Activated B cell treated with CpG ODN at 0.5 μM for 24 hours (primary cell): ENCODE measurements around the gene SEPTIN1. TPM values are rescaled to one million over a fixed set of nuclear protein-coding genes. Genes with fewer than 3 reads are reported as not detected.

Source experiments
- ATAC-seq: fragments of 200-7000 bp; cut with Tn5 transposase; one replicate; pipeline ENCODE4 v1.10.0; 2021; ENCODE audit warnings: low read depth, mild to moderate bottlenecking, moderate library complexity
- CTCF ChIA-PET: fragments of 350-600 bp; sonication (Branson Sonifier 250); formaldehyde crosslinking; loops from one replicate; lab custom pipeline; 2021; ENCODE audit warnings: antibody characterized with exemption; lab: Charles Lee
- POLR2A ChIA-PET: fragments of 350-600 bp; sonication (Branson Sonifier 250); formaldehyde crosslinking; loops from one replicate; lab custom pipeline; 2021; ENCODE audit warnings: antibody characterized with exemption; lab: Charles Lee
- DNase-seq: peaks from one replicate; pipeline ENCODE4 v3.0.0; 2022
- H3K27ac Mint-ChIP-seq: one replicate; pipeline ENCODE4 v1.8.0; 2020; ENCODE audit warnings: mixed read lengths
- H3K27me3 Mint-ChIP-seq: one replicate; pipeline ENCODE4 v1.8.0; 2021; ENCODE audit warnings: mixed read lengths
- H3K36me3 Mint-ChIP-seq: one replicate; pipeline ENCODE4 v1.8.0; 2021; ENCODE audit warnings: low read depth, mixed read lengths
- H3K4me1 Mint-ChIP-seq: one replicate; pipeline ENCODE4 v1.8.0; 2021; ENCODE audit warnings: mixed read lengths
- H3K4me3 Mint-ChIP-seq: one replicate; pipeline ENCODE4 v1.8.0; 2020; ENCODE audit warnings: mild to moderate bottlenecking, mixed read lengths
- H3K9me3 Mint-ChIP-seq: one replicate; pipeline ENCODE4 v1.8.0; 2020; ENCODE audit warnings: mixed read lengths
- intact Hi-C: fragments of 100-400 bp; cut with micrococcal nuclease; formaldehyde crosslinking; loops from one replicate; pipeline ENCODE4 v1.15.1; 2024
- total RNA-seq: library from RNA; stranded (reverse); gene quantifications from 2 replicates; pipeline ENCODE4 v1.2.3, GENCODE V29; 2022
- TF ChIP-seq, protein P1 (sequence below): fragments of 200-600 bp; IDR thresholded peaks from one replicate; pipeline ENCODE4 v1.8.0; 2022; ENCODE audit warnings: antibody characterized with exemption, mild to moderate bottlenecking

SEPTIN1 gene
- total RNA-seq, 1 donor from 2014 or later, result 192 TPM

- peaks cover 30% of the 10 kb centered on the region for H3K36me3 Mint-ChIP-seq
- CTCF ChIA-PET, result interaction anchor here (1.3 to 3.3 kb wide), 4 partner anchors 8 to 21 kb away, joined by 4 to 22 read pairs (median 12); partner anchors contain the start of gene DCTPP1
Observed at GRCh38 chr16:30416624-30417528, 34.5 kb upstream of the SEPTIN1 start.

DNA sequence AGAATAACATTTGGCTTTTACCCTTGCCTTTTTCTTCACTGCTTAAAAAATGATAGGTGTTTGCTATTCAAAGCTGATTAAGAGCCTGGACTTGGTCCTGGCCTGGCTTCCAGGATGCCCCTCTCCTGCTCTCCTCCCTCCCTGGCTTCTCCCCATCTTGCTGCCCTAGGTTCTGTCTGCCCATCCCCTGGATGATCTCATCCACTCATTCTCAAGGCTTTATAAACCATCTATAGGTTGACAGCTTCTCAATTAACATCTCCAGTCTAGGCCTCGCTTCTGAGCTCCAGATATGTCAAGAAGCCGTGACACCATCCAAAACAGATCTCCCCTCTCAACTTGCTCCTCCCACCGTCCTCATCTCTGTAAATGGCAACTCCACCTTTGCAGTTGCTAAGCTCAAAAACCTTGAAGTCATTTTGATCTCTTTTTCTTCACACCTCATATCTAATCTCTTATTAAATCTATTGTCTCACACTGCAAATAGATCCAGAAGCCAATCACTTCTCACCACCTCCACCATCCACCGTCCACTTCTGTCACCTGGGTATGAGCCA lies 33.8 kb upstream of the SEPTIN1 start:
- no peaks in the 10 kb centered on the region for H3K27me3 Mint-ChIP-seq
- H3K36me3 Mint-ChIP-seq, result peaks cover 31% of the 10 kb centered on the region
- POLR2A ChIA-PET, result interaction anchor here (0.6 to 0.9 kb wide), 3 partner anchors 10 to 1453 kb away, joined by 3 to 6 read pairs (median 6); no protein-coding TSS in a partner anchor
- ATAC-seq (no peak), DNase-seq (no peak)
- no peak overlapping the region for H3K27ac Mint-ChIP-seq
- CTCF ChIA-PET, result interaction anchor here (1.3 kb wide), 1 partner anchor 14 kb away, joined by 4 read pairs; the partner anchor contains the start of gene DCTPP1
- no peaks in the 10 kb centered on the region for H3K9me3 Mint-ChIP-seq
- TF ChIP-seq, protein P1, sequence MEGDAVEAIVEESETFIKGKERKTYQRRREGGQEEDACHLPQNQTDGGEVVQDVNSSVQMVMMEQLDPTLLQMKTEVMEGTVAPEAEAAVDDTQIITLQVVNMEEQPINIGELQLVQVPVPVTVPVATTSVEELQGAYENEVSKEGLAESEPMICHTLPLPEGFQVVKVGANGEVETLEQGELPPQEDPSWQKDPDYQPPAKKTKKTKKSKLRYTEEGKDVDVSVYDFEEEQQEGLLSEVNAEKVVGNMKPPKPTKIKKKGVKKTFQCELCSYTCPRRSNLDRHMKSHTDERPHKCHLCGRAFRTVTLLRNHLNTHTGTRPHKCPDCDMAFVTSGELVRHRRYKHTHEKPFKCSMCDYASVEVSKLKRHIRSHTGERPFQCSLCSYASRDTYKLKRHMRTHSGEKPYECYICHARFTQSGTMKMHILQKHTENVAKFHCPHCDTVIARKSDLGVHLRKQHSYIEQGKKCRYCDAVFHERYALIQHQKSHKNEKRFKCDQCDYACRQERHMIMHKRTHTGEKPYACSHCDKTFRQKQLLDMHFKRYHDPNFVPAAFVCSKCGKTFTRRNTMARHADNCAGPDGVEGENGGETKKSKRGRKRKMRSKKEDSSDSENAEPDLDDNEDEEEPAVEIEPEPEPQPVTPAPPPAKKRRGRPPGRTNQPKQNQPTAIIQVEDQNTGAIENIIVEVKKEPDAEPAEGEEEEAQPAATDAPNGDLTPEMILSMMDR, result no peak
- peaks cover 13% of the 10 kb centered on the region for H3K4me1 Mint-ChIP-seq
- H3K4me3 Mint-ChIP-seq, result no peak overlapping the region
- intact Hi-C loops, result loop anchor here (2.0 kb wide), 1 partner anchor 15 kb away; no protein-coding TSS in a partner anchor

More at GRCh38 chr16:30416624-30417528, 34.5 kb upstream of the SEPTIN1 start:
- DNase-seq (no peak), ATAC-seq (no peak)
- intact Hi-C loops, result loop anchor here (1.0 to 2.0 kb wide), 2 partner anchors 16 to 39 kb away; no protein-coding TSS in a partner anchor
- Mint-ChIP-seq H3K27me3 (no peaks in the 10 kb centered on the region), H3K9me3 (no peaks in the 10 kb centered on the region), H3K4me1 (peaks cover 13% of the 10 kb centered on the region), H3K27ac (peak overlapping the region; percentile 36), H3K4me3 (peak overlapping the region; percentile 61)
- POLR2A ChIA-PET, result interaction anchor here (0.7 to 3.0 kb wide), 35 partner anchors 9 to 609 kb away, joined by 3 to 51 read pairs (median 7); partner anchors contain the start of genes ALDOA, CD2BP2, CORO1A and DCTPP1
- TF ChIP-seq, protein P1, result no peak

- CTCF ChIA-PET, result no interaction called here
Observed at GRCh38 chr16:30414159-30414558, 31.8 kb upstream of the SEPTIN1 start.

DNA sequence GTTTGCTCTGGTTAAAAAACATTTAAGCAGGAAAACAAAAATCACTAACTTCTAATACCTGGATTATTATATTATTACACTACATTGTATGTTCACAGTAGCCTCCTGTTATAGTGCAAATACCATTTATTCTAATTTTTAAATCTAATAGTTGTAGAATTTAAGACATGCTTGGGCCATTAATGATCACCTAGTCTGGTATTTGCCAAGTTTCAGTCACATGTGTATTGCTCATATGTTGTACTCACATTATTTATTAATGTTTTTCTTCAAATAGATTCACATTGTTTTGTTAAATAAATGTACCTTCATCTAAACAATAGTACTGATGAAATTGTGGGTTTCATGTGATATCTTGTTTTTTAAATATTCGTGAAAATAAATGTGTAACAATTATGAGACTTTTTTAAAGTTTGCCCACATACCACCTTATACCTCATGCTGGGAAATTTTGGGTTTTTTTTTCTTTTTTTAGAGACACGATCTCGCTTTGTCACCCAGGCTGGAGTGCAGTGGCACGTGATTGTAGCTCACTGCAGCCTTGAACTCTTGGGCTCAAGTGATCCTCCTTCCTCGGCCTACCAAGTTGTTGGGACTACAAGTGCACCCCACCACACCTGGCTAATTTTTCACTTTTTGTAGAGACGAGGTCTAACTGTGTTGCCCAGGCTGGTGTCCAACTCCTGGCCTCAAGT lies 30.9 kb upstream of the SEPTIN1 start:
- peaks cover 25% of the 10 kb centered on the region for H3K4me1 Mint-ChIP-seq
- H3K4me3 Mint-ChIP-seq, result no peak overlapping the region
- ChIA-PET CTCF (no interaction called here), POLR2A (interaction anchor here (0.6 kb wide), 2 partner anchors 10 to 78 kb away, joined by 3 to 7 read pairs; no protein-coding TSS in a partner anchor)
- DNase-seq, result no peak
- ATAC-seq, result no peak
- H3K27me3 Mint-ChIP-seq, result no peaks in the 10 kb centered on the region
- H3K36me3 Mint-ChIP-seq, result peaks cover 21% of the 10 kb centered on the region
- peak overlapping the region; percentile 19 for H3K27ac Mint-ChIP-seq
- TF ChIP-seq, protein P1, result no peak
- no peaks in the 10 kb centered on the region for H3K9me3 Mint-ChIP-seq
- intact Hi-C loops, result no loop called here

More at GRCh38 chr16:30414159-30414558, 31.8 kb upstream of the SEPTIN1 start:
- H3K36me3 Mint-ChIP-seq, result peaks cover 23% of the 10 kb centered on the region
- H3K4me1 Mint-ChIP-seq, result peaks cover 22% of the 10 kb centered on the region
- ATAC-seq, result no peak
- POLR2A ChIA-PET, result no interaction called here
- peak overlapping the region; percentile 19 for H3K27ac Mint-ChIP-seq
- no peaks in the 10 kb centered on the region for H3K27me3 Mint-ChIP-seq
- no peak for DNase-seq
- intact Hi-C loops, result no loop called here
- TF ChIP-seq, protein P1, result no peak
- H3K9me3 Mint-ChIP-seq, result no peaks in the 10 kb centered on the region
- no peak overlapping the region for H3K4me3 Mint-ChIP-seq
